Gastrocnemius medialis (tissue), 4 donors: Measurements from ENCODE around the gene SHC4.

Experiments
- POLR2A ChIP-seq, 2 donors: fragments of 450-650 bp; IDR thresholded peaks; one replicate each; pipeline ENCODE4 v1.6.1; 2017; ENCODE audit warnings: antibody characterized with exemption in 2 of 2, mild to moderate bottlenecking in 2 of 2, moderate library complexity in 2 of 2
- TF ChIP-seq, protein P1 (sequence below), 5 experiments: fragments of 450-650 bp in 3 of 5; fragments of 200-600 bp in 2 of 5; sonication (generic) in 2 of 5; IDR thresholded peaks in 4 of 5; conservative IDR thresholded peaks in 1 of 5; 1 replicate in 4 of 5; 2 replicates in 1 of 5; pipeline ENCODE4 v1.5.1; 2016 to 2019; ENCODE audit warnings: antibody characterized with exemption in 5 of 5, mild to moderate bottlenecking in 3 of 5, moderate library complexity in 3 of 5

DNA sequence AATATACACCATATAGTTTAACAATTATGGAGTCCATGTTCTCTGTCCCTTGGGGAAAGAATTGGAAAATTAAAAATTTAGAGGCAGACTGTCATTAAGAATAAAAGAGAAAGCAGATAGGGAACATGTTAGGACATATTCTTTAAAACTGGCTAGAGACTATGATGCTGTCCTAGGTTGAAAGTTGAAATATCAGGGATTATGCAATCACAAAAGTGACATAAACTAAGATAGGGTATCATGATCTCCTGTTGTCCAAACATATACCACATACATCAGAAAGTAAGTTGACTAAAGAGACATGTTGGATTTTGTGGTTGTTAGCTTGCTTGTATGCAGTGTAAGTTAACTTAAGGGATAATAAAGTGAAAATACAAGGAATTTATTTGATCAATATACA is 95.7 kb downstream of the SHC4 start:
- TF ChIP-seq, protein P1, sequence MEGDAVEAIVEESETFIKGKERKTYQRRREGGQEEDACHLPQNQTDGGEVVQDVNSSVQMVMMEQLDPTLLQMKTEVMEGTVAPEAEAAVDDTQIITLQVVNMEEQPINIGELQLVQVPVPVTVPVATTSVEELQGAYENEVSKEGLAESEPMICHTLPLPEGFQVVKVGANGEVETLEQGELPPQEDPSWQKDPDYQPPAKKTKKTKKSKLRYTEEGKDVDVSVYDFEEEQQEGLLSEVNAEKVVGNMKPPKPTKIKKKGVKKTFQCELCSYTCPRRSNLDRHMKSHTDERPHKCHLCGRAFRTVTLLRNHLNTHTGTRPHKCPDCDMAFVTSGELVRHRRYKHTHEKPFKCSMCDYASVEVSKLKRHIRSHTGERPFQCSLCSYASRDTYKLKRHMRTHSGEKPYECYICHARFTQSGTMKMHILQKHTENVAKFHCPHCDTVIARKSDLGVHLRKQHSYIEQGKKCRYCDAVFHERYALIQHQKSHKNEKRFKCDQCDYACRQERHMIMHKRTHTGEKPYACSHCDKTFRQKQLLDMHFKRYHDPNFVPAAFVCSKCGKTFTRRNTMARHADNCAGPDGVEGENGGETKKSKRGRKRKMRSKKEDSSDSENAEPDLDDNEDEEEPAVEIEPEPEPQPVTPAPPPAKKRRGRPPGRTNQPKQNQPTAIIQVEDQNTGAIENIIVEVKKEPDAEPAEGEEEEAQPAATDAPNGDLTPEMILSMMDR (IDR thresholded peaks at IDR 0.05 in 4 of 5, conservative IDR thresholded peaks at IDR 0.05 in 1 of 5): no peak
- TF ChIP-seq POLR2A (IDR thresholded peaks at IDR 0.05): no peak
